D341Med (cell line): ENCODE data around the gene CD300A.

Experiments
- DNase-seq: peaks from one replicate; pipeline ENCODE4 v3.0.0; 2012; ENCODE audit warnings: low spot score

CD300A gene

DNA sequence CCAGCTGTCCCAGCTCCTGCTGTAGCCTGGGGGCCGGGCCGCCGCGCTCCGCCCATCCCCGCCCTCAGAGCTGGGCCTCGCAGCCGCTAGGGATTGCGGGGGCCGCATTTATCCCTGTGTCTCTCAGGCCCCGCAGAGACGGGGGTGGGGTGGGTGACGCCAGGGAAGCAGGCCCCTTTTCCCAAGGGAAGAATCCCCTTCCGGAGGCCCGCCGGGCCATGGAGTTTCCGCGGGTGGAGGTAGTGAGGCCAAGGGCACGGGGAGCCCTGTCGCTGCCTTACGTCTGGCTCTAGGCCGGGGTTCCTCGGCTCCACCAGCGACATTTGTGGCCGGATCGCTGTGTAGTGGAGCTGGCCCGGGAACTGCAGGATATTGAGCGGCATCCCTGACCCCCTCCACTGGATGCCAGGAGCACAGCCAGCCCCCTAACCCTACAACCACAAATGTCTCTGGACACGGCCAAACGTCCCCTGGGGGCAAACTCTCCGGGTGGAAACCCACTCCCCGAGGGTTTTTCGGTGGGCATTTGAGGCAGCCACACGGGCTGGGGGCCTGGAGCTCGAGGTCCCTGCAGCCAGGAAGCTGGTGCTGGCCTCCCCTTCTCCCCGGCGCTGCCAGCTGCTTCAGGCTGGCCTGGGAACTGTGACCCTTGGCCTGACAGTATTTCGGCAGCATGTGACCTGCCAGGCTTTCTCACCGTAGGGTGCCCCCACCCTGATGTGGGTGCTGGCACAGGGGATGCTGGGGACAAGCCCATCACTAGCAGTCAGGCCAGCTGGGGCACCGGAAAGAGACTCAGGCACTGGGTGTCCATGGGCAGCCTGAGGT, 12.0 kb upstream of the CD300A start:
- DNase-seq, result no peak

DNA sequence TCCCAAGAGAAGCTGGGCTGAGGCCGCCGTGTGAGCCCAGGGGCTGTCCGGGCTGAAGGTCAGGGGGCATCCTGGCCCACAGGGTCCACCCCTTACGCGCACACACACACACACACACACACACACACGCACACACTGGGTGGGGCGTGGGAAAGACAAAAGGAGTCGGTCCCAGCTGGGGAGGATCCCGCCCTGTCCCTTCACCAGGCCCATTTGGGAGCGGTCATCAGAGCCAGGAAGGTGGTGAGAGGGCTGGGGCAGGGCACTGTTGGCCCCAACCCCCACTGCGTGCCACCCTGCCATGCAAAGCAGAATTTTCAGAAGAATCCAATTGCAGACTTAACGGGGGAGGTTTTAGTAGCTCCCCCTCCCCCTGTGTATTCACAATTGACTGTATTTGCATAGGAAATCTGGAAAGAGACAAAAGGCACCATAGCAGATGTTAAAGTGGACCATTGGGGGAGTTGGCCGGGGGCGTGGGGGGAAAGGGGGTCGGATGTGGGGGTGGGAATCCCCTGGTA, 11.3 kb upstream of the CD300A start:
- DNase-seq, result no peak

DNA sequence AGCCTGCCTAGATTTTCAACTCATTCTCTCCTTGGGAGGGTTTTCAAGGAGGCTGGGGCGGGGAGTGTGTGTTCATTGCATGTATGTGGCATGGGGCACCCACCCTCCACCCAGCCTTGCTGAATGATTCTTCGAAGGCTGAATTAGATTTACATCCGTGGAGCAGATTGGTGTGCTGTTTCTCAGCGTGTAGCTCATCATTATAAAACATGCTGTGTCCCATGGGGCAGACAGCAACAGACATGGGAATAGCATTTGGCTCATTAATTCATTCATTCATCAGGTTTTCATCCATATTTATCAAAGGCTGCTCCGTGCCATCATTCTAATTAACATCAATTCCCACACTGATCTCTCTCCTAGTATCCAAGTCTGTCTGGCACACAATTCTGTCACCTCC, 10.6 kb upstream of the CD300A start:
- DNase-seq, result no peak

DNA sequence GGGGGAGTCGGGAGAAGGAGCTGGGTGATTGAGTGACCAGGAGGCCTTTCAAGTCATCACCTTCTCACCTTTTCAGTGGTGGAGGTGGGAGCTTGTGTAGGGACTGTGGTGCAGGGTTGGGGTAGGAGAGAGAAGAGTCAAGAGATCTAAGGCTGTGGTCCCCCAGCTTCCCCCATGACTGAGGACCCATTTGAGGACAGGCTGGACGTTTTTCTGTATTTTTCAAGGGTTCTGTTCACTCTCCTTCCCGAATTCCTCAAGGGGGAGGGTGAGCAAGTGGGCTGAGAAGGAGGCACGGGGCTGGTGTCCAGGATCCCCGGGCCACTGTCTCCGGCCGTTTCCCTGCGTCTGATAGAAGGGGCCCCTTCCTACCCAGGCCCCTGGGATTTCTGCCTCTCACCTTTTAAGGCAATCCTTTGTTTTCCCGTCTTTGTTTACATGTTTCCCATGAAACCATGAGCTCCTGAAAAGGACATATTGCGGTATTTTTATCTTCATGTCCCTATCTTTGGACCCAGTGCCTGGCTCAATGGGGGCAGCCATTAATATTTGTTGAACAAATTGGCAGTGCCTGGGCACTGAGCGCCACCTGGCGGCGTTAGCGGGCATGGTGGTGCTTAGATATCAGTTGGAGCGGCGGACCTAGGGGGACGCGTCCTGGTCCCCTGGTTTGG, 9.2 kb upstream of the CD300A start:
- DNase-seq, result peak; percentile 89

DNA sequence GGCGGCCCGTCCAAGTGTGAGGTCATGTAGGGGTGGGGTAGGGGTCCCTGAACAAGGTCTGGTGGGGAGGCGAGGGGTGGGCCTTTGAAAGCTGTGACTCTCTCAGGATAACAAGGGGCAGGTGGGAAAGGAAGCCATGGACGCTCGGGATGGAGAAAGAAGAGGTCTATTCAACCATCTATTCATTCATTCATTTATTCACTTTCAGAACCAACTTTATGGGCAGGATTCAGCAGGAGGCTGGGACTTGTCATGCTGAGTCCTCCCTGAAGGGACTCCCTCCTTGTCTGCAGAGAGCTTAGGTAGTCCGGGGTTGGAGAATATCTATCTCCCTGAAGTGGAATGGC, 8.6 kb upstream of the CD300A start:
- no peak for DNase-seq

DNA sequence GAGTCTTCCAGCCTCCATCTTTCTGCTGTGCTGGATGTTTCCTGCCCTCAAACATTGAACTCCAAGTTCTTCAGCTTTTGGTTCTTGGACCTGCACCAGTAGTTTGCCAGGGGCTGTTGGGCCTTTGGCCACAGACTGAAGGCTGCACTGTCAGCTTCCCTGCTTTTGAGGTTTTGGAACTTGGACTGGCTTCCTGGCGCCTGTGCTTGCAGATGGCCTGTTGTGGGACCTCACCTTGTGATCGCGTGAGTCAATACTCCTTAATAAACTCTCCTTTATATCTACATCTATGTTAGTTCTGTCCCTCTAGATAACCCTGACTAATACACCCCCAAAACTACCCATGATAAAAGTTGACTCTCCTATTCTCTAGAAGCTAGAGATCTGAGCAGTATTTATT, 7.6 kb upstream of the CD300A start:
- DNase-seq, result no peak

DNA sequence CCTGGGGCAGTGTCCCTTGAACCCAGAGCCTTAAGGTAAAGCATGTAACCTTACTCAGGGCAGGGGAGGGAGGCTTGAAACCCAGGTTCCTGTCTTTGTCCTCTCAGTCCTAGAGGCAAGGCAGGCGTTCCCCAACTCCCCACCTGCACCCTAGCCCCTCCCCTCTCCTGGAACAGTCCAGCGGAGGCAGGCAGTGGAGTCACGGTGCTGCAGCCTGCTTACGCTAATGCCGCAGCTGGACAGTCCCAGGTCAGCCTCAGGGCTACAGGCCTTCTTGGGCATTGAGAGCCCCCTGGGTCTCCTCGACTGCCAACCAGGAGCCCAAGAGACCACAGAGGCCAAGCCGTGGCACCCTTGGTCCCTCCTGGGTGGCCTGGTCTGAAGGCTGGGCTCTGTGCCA, 6.8 kb upstream of the CD300A start:
- no peak for DNase-seq

DNA sequence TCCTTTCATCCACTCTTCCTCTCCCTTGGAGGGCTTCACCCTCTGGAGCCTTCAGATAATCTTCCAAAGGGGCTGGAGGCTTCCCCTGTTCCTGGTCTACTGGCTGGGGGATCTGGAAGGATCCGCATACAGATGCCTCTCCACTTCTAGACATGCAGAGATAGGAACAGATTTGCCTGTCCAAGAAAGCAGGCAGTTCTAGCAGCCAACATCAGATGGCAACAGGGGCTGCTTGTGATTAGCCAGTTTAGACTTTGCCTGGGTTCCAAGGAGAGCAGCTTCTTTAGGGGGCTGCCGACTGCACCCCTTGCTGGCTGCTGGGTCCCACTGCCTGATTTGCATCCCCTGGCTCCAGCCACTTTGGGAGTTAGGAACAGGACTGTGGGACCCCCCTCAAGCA, 6.2 kb upstream of the CD300A start:
- DNase-seq, result no peak

DNA sequence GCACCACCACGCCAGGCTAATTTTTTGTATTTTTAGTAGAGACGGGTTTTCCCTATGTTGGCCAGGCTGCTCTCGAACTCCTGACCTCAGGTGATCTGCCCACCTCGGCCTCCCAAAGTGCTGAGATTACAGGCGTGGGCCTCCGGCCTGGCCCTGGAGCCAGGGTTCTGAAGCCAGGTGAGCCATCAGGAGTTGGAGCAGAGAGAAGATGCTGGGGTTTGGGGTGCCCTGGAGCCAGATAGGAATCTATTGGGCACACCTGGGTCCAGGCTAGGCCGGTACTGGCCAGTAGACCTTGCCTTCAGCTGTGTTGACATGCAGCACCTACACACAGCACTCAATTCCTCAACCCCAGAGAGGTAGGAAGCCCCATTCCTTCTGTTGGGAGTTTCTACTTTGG, 5.4 kb upstream of the CD300A start:
- DNase-seq, result no peak

DNA sequence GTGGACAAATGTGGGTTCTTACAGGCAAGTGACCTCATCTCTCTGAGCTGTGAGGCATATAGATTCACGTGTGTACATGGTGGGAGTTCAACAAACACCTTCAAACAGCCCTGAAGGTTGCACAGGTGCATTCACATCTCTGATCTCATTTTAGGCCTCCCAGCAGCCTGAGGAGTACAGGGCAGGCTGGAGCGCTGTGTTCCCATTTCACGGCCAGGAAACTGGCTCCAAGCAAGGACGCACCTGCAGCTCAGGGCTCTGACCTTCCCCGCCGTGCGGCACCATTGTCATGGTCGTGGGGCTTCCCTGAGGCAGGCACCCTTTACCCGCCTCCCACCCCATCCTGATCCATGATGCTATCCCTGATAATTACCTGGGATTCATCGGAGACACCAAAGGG, 4.8 kb upstream of the CD300A start:
- DNase-seq, result no peak

DNA sequence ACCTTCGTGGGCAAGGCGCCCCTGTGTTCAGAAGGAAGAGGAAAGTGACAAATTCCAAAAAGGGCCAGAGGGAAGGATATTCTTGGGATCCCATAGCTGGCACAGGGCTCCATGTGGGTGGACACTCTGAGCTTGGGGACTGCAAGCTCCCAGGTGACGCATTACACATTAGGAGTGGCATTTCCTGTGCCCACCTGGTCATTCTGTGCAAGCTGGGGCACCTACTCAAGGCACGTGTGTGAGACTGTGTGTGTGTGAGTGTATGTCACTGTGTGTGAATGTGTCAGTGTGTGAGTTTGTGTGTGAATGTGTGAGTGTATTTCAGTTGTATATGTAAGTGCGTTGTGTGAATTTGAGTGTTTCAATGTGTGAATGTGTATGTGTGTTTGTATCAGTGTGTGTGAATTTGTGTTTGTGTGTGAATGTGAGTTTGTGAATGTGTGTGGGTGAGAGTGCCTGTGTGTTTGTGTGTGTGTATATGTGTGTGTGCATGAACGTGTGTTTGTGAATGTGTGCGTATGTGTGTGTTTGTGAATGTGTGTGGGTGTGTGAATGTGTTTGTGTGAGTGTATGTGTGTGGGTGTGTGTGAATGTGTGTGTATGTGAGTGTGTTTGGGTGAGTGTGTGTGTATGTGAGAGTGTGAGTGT, 1.6 kb upstream of the CD300A start:
- no peak for DNase-seq

DNA sequence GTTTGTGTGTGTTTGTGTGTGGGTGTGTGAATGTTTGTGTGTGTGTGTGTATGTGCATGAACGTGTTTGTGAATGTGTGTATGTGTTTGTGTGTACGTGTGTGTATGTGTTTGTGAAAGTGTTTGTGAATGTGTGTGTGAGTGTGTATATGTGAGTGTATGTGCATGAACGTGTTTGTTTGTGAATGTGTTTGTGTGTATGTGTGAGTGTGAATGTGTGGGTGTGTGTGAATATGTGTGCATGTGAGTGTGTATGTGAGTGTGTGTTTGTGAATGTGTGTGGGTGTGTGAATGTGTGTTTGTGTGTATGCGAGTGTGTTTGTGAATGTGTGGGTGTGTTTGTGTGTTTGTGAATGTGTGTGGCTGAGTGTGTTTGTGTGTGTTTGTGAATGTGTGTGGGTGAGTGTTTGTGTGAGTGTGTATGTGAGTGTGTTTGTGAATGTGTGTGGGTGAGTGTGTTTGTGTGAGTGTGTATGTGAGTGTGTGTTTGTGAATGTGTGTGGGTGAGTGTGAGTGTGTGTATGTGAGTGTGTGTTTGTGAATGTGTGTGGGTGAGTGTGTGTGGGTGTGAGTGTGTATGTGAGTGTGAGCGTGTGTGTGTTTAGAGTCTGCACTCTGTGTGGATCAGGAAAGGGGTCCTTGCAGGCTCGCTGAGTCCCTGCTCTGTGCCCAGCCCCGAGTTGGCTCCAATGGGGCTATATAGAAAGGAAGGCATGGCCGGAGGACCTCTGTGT, 890 bp upstream of the CD300A start:
- no peak for DNase-seq

DNA sequence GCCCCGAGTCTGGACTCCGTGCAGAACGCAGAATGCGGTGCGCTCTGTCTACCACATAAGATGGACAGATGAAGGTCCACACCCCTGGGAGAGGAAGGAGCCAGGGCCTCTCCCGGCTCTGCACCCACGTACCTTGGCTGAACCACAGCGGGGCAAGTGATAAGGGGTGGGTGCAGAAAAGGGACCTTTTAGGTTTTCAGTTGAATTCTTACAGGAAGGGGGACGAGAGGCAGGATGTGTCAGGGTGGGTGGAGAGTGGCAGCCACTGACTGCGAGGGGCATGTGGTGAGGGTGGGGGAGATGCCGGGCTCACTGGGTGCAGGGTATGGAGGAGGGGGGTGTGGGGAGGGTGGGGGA, 372 bp downstream of the CD300A start:
- DNase-seq, result no peak

DNA sequence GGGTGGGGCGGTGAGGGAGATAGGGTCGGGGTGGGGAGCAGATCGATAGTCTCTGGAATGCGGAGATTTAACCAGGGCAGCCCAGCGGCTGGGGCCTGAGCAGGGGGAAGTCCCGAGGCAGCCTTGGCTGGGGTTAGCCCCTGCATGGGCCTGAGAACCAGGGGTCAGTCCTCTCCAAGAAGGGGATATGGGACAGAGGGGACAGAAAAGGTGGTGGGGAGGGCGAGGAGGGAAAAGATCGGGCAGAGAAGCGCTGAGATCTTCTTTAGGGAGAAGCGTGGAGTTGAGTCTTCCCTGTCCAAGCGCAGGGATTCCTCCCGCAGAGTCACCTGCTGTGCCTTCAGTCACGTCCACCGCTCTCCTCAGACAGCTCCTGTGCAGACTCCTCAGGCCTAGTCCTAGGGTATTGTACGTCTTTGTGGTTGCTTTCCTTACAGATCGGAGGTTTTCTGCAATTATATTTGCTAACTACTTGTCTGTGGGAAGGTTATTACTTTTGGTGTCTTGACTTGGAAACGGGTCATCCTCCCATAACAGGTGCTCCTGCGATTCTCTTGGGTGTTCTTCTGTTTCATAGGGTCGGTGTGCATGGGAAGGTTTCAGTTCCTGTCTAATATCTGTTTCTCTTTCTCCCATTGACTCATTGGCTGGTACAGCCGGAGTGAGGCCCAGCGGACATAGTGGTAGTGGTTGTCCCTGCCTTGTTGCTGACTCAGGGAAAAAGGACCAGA, 952 bp downstream of the CD300A start:
- DNase-seq, result no peak

DNA sequence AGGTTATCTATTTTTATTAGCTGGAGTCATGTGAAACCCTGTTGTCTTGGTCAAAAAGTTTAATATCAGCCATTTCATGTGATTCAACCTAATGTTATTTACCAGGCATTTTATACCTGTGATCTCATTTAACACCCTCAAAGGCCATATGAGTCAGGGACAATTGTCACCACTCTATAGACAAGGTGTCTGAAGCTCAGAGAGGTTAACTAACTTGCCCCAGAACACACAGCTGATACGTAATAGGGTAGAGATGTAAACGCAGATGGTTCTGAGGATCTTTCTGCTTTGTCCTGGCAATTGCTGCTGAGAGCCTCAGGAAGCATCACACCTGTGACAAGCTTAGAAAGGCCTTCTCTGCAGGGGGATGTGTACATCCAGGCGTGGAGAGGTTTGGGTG, 4.9 kb downstream of the CD300A start:
- DNase-seq, result no peak

DNA sequence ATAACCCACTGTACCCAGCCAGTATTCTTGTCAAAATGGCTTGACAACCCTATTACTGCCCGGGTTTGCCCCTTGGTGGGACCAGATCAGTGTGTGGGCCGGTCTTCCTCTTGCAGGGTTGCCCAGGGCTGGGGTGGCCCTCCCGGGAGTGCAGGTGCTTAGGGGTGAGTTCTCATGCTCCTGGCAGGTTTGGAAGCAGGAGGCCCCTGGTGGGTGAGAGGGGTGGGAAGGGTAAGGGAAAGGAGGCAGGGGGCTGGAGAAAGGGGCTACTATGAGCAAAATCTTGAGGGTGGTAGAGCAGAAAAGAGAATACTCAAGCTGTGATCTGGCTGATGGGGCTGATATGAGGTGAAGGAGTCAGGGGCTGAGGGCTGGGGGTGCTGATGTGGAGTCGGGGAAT, 6.5 kb downstream of the CD300A start:
- DNase-seq, result no peak

DNA sequence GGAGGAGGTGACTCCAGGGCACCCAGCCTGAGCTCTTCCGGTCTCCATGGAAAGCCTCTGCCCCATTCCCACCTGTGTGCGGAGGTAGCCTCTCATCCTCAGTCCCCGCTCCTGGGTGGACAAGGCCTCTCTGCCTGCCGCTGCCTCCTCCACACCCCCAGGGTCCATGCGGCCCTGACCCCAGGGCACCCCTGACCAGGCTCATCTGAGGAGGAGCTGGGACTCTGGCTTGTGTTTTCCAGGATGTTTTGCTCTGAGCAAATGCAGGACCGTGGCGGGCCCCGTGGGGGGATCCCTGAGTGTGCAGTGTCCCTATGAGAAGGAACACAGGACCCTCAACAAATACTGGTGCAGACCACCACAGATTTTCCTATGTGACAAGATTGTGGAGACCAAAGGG, 6.9 kb downstream of the CD300A start:
- no peak for DNase-seq

DNA sequence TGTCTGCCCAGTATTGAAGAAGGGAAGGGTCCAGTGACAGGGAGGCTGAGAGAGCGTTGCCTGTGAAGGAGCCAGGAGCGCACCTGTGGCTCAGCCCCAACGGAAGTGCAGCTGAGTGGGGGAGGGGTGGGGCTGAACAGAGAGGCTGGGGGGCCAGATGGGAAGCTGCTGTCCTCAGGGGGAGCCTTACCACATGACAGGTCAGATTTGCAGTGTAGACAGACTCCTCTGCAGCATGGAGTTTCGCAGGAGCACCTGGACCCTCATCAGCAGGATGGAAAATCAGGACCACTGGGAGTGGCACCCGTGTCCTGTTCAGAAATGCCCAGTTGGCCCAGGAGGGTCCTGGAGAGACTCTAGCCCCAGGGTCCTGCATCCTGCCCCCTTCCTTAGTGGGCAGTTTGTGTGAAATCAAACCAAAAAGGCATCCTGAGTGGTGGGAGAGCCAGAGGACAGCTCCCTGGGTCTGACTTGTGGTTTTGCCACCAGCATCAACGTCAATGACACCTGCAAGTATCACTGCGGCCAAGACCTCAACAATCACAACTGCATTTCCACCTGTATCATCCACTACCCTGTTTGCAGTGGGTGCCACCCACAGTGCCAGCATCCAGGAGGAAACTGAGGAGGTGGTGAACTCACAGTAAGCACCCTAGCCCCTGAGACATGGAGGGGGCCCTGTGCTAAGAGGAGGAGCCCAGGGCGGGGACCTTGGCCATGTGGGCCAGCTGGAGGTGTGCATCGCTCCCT, 7.8 kb downstream of the CD300A start:
- no peak for DNase-seq

DNA sequence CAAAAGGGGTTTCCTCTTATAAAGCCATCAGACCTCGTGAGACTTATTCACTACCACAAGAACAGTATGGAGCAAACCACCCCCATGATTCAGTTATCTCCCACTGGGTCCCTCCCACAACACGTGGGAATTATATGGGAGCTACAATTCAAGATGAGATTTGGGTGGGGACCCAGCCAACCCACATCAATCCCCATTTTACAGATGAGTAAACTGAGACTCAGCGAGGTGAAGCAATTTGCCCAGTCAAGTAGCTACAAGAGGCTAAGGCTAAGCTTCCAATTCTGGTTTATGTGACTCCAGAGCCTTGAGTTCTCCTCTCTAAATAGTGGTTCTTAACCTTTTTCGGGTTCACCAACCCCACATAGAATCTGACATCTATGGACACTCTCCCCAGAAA, 8.8 kb downstream of the CD300A start:
- no peak for DNase-seq

DNA sequence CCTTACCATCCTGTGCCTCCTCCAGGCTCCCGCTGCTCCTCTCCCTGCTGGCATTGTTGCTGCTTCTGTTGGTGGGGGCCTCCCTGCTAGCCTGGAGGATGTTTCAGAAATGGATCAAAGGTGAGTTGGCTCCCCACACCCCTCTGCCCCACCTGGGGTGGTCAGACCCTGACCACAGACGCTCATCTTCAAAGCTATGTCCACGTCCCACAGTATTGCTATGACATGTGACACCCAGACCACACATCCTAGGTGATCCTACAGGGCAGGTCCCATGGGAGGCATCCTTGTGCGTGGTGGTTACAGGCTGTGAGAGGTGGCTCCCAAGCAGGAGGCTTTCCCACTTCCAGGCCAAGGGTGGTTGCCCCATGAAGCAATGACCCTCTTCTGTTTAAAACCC, 11.0 kb downstream of the CD300A start:
- DNase-seq, result no peak

DNA sequence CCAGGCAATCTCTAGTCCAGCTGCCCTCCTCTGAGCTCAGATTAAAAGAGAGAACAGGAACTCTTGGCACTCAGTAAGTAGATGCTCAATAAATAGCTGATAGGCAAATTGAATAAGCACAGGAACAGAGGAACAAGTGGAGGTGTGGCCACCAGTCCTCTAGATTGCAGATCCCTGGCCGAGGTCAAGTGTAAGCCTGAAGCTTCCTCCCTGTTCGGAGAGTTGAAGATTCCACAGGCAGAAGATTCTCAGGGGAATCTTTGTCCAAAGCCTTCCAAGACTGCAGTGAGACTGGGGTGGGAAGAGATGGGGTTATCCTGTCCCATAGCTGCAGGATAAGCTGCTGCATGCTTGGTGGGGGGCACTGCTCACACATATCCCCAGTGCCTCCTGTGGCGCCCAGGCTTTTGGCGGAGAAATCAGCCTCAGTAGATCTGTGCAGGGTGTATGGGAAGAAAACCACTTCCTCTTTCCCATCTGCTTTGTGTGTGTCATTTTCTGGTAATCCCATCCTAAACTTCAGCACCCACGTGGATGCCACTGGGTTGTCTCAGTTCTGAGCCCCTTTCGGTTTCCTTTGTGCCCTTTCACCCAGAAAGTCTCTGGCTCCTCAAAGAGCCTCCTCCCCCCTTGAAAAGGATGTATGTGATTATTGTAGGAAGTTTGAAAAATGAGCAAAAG, 12.1 kb downstream of the CD300A start:
- no peak for DNase-seq
